SK-N-MC (cell line): ENCODE results near the gene AIMP2.
"Not testable (repeated sequence)": the region's sequence is repeated elsewhere in the genome, so short reads cannot be mapped to it uniquely, and the experiment has no call there.

Experiments
- EZH2 ChIP-seq: fragments of 200-600 bp; sonication (generic); IDR thresholded peaks from one replicate; pipeline ENCODE4 v1.6.1; 2017; ENCODE audit warnings: antibody characterized with exemption
- FOXP2 ChIP-seq: optimal IDR thresholded peaks from 2 replicates; pipeline ENCODE3; 2011; ENCODE audit warnings: mild to moderate bottlenecking, moderate library complexity; ENCODE audit not compliant: insufficient read depth; ENCODE audit errors: extremely low read length, control extremely low read depth
- POLR2AphosphoS5 ChIP-seq: IDR thresholded peaks from 2 replicates; pipeline ENCODE4 v1.6.1; 2012; ENCODE audit warnings: mild to moderate bottlenecking, low read depth, low read length, borderline replicate concordance

DNA sequence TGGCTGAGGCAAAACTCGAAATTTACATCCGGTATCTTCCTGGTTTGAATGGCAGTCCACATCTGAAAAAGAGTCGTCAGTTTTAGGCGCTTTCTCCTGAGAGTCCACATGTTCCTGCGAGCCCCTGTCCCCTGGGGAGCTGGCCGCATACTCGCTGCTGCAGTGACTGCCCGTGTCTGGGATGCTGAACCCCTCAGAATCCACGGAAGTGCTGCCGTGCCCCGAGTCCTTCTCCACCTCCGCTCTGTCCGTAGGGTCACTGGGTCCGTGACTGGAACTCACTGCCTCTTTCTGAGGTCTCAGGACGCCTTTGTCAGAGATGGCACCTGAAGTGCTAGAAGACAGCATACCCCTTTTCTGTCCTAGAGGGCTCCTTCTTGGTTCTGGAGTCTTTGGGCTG, 22.0 kb upstream of the AIMP2 start:
- TF ChIP-seq EZH2, POLR2AphosphoS5, FOXP2: not testable (repeated sequence)
